Breast epithelium (tissue), 4 donors: ENCODE measurements around the gene ACAA2. TPM values are rescaled to one million over a fixed set of nuclear protein-coding genes. Genes with fewer than 3 reads are reported as not detected.

Source experiments
- DNase-seq, 2 donors: peaks; one replicate each; pipeline ENCODE4 v3.0.0-alpha.2; 2019; ENCODE audit warnings: low spot score in 2 of 2
- H3K27ac ChIP-seq, 2 donors: fragments of 200-600 bp; sonication (generic) in 1 of 2; one replicate each; pipeline ENCODE4 v1.5.1; 2016 to 2019; ENCODE audit warnings: mild to moderate bottlenecking in 1 of 2
- H3K27me3 ChIP-seq, 2 donors: fragments of 200-600 bp; sonication (generic) in 1 of 2; one replicate each; pipeline versions ENCODE4 v1.5.1 to v1.6.0; 2017 to 2019; ENCODE audit warnings: control low read depth in 1 of 2, mild to moderate bottlenecking in 1 of 2
- H3K36me3 ChIP-seq: fragments of 200-600 bp; one replicate; pipeline ENCODE4 v1.5.1; 2019
- H3K4me1 ChIP-seq, 2 donors: fragments of 200-600 bp; sonication (generic); one replicate each; pipeline ENCODE4 v1.5.1; 2016 to 2019; ENCODE audit warnings: control low read depth in 1 of 2
- H3K4me3 ChIP-seq, 3 donors: fragments of 200-600 bp; sonication (generic); 1 replicate in 2 of 3; 2 replicates in 1 of 3; pipeline ENCODE4 v1.5.1; 2016 to 2019; ENCODE audit warnings: mild to moderate bottlenecking in 3 of 3, moderate library complexity in 2 of 3
- H3K9me3 ChIP-seq, 2 donors: fragments of 200-600 bp; sonication (generic) in 1 of 2; one replicate each; pipeline ENCODE4 v1.5.1; 2016 to 2019; ENCODE audit warnings: control low read depth in 1 of 2
- CTCF ChIP-seq, 3 donors: fragments of 450-650 bp; IDR thresholded peaks; one replicate each; pipeline ENCODE4 v1.5.1; 2016 to 2017; ENCODE audit warnings: antibody characterized with exemption in 3 of 3, mild to moderate bottlenecking in 3 of 3, moderate library complexity in 3 of 3
- POLR2A ChIP-seq: fragments of 450-650 bp; IDR thresholded peaks from one replicate; pipeline ENCODE4 v1.6.1; 2016; ENCODE audit warnings: antibody characterized with exemption, mild to moderate bottlenecking, moderate library complexity
- POLR2AphosphoS5 ChIP-seq, 3 donors: sonication (generic); formaldehyde crosslinking; IDR thresholded peaks; one replicate each; pipeline ENCODE4 v1.6.1; 2017; ENCODE audit warnings: antibody characterized with exemption in 3 of 3
- intact Hi-C: fragments of 100-400 bp; cut with DNase I; formaldehyde crosslinking; loops from one replicate; pipeline ENCODE4 v1.15.1; 2023; ENCODE audit warnings: low total_unique reads
- total RNA-seq, 3 donors: library from RNA; depleted of rRNA; stranded (reverse); fragments of >200 nt; gene quantifications; one replicate each; pipeline ENCODE4 v1.1.0, GENCODE V29; 2016

The ACAA2 gene
- total RNA-seq, 3 donors from 2014 or later = 67.9 to 99.5 (median 70.5) TPM

- intact Hi-C loops = no loop called here
- no peak for TF ChIP-seq CTCF (IDR thresholded peaks at IDR 0.05)
- no peak for TF ChIP-seq POLR2AphosphoS5 (IDR thresholded peaks at IDR 0.05)
- no peak for TF ChIP-seq POLR2A
- H3K36me3 ChIP-seq = no peaks in the 10 kb centered on the region
- H3K27me3 ChIP-seq = no peaks in the 10 kb centered on the region
- no peak overlapping the region for H3K27ac ChIP-seq
- no peaks in the 10 kb centered on the region for H3K9me3 ChIP-seq
- DNase-seq = no peak
- H3K4me1 ChIP-seq = no peaks in the 10 kb centered on the region
- no peak overlapping the region for H3K4me3 ChIP-seq
These were observed 74.6 kb downstream of the ACAA2 start for GRCh38 chr18:49738721-49739120.

- H3K27me3 ChIP-seq = no peaks in the 10 kb centered on the region
- H3K4me3 ChIP-seq = no peak overlapping the region
- H3K4me1 ChIP-seq = no peaks in the 10 kb centered on the region
- DNase-seq = no peak
- intact Hi-C loops = no loop called here
- H3K9me3 ChIP-seq = no peaks in the 10 kb centered on the region
- TF ChIP-seq POLR2AphosphoS5 (IDR thresholded peaks at IDR 0.05) (no peak), POLR2A (no peak), CTCF (IDR thresholded peaks at IDR 0.05) (no peak)
- no peak overlapping the region for H3K27ac ChIP-seq
- no peaks in the 10 kb centered on the region for H3K36me3 ChIP-seq
These were observed 78.5 kb downstream of the ACAA2 start for GRCh38 chr18:49734836-49735235.

GRCh38 chr18:49733896-49734585 is 79.3 kb downstream of the ACAA2 start:
- intact Hi-C loops = no loop called here
- H3K4me3 ChIP-seq = no peak overlapping the region
- H3K4me1 ChIP-seq = no peaks in the 10 kb centered on the region
- H3K9me3 ChIP-seq = no peaks in the 10 kb centered on the region
- H3K27ac ChIP-seq = no peak overlapping the region
- no peak for TF ChIP-seq CTCF (IDR thresholded peaks at IDR 0.05)
- no peak for TF ChIP-seq POLR2AphosphoS5 (IDR thresholded peaks at IDR 0.05)
- TF ChIP-seq POLR2A = no peak
- no peak for DNase-seq
- no peaks in the 10 kb centered on the region for H3K36me3 ChIP-seq
- no peaks in the 10 kb centered on the region for H3K27me3 ChIP-seq

- Histone ChIP-seq H3K36me3 (no peaks in the 10 kb centered on the region), H3K27me3 (no peaks in the 10 kb centered on the region), H3K27ac (no peak overlapping the region), H3K9me3 (no peaks in the 10 kb centered on the region), H3K4me3 (no peak overlapping the region), H3K4me1 (no peaks in the 10 kb centered on the region)
- no peak for TF ChIP-seq CTCF (IDR thresholded peaks at IDR 0.05)
- no peak for TF ChIP-seq POLR2A
- TF ChIP-seq POLR2AphosphoS5 (IDR thresholded peaks at IDR 0.05) = no peak
- DNase-seq = no peak
- intact Hi-C loops = no loop called here
These were observed 80.0 kb downstream of the ACAA2 start for GRCh38 chr18:49733321-49733720.
